Effector CD4-positive, alpha-beta T cell (primary cell): ENCODE measurements around the gene STC2.
"Not testable (repeated sequence)": the region's sequence is repeated elsewhere in the genome, so short reads cannot be mapped to it uniquely, and the experiment has no call there.

ENCODE experiments used
- DNase-seq: peaks from one replicate; pipeline ENCODE4 v3.0.0-alpha.2; 2020

STC2 gene

DNA sequence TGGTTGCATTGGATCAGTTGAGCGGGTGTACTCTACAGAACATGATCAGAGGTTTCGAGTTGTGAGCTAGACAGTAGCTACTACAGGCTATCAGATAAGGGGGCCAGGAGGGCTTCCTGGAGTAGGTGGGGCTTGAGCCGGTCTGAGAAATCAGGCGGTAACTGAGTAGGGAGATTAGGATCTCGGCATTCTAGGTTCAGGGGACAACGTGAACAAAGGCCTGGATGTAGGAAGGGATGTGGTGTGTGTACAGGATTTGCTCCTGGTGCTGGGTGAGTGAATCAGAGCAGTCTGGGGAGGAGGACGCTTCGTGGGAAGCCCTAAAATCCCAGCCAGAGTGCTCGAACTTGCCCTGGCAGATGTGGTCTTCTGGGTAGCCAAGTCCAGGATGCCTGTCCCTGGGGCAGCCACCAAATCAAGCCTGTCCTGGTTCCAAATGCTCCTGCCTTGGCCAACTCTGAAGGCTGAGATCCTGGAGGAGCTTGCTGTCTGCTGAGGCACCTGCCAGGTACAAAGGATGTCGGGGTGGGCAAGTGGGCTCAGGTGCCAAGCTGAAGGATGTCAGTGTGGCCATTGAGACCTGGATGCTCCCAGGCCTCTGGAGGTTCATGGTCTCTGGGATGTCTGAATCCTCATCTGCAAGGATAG is 33.4 kb downstream of the STC2 start:
- DNase-seq = no peak

DNA sequence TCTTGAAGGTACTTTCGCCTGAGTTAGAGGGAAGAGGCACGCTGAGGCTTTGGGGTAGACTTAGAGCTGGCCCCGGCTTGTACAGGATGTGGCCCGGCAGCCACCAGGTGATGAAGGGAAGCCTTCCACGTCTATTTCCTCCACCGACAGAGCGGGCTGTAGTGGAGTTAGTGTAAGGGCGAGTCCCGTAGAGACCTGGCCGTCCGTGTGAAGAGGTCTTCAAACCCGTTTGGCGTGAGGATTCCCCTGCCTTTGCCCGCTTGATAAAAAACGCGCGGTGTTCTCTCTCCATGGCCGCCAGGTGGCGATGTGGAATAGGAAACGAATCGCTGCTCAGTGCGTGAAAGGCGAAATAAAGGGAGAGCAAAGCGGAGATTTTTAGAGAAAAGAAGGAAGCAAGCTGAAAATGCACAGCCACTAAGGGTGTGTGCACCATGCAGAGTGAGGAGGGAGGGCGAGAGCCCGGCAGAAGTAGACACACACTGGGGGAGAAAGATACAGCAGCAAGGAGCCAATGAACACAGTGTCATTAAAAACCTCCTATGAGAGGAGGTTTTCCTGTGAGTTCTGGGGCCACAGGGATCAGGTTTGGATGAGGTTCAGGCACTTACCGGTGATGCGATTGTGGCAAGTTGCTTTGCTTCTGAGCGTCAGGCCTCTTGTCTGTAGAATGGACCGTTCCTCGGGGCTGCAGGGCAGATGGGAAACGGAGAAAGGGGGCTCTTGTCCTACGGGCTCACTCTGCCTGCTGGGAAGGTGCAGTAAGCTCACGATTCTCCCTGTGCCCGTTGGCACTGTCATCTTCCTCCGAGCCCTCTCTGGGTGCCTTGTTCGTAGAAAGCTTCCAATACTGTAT is 34.2 kb downstream of the STC2 start:
- DNase-seq = peak; percentile 43

DNA sequence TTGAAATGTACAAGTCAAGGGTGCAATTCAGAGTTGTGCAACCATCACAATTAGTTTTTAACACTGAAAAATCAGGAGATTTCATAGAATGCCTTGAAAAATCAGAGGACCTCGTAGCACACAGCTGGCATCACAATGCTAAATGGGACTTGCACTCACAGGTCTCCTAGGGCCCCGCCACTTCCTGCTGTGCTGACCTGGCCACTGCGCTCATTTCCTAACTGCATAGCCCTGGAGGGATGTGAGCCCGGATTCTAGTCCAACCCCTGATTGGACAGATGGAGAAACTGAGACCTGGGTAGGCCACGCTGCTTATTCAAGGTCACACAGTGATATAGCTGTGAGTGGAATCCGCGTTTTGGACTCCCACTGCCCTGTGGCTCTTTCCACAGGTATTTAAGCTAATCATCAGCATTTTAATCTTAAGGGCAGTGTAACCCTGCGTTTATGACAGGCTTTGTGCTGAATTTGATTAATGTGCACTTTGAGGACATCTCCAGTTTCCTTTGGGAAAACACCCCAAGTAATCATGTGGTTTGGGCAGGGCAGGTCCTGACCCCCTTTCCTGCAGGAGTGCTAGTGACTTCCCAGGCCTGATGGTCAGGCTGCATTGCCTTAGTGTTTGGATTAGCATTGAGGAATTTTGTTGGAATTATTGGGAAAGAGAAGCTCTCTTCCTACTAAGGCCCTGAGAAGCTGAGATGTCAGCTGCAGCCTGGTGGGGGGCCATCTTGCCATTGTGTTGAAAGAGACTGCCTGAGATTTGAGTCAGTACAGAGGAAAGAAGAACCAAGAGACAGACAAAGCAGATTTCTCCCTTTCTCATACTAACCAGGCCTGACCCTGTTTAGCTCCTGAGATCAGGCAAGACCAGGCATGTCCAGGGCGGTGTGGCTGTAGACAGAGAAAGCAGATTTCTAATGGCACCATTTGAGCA is 36.2 kb downstream of the STC2 start:
- no peak for DNase-seq

DNA sequence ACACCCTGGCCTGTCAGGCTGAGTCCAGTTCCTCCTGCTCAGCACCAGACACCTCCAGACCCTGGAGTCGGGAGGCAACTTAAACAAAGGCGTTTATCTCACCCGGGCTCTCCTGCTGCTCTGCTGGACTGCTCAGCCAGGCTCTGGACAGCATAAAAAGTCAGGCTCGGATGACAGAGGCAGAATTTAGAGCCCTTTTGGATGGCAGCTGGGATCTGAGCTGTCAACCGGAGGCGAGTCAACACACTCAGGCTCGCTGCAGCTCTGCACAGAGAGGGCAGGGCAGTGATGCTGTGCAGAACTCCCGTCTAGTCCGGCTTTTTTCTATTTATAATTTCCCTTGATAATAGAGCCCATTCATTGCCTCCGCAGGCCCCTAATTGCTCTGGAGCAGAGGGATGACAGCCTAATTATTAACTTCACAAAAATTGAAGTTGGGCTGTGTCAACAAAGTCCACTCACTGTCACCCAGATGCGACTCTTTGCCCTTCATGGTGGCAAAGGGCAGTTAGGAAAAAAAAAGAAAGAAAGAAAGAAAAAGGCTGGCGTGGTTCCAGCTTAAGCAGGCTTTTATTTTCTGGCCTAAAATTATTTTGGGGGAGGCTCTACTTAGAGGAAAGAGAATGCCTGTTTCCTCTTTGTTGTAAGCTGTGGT is 37.6 kb downstream of the STC2 start:
- no peak for DNase-seq

DNA sequence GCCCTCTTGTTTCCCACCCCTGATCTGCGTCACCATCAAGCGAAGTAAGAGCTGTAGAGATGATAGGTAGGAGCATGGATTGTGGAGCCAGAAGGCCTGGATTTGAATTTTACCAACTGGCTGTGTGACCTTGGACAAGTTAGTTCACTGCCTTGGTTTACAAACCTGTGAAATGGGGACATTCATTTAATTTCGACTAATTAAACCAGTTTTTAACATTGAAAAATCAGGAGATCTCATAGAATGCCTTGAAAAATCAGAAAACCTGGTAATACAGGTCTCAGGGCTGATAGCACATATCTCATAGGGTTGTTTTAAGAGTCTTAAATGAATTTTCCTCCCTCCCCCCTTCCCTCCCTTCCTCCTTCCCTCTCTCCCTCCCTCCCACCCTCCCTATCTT is 38.8 kb downstream of the STC2 start:
- DNase-seq = no peak

DNA sequence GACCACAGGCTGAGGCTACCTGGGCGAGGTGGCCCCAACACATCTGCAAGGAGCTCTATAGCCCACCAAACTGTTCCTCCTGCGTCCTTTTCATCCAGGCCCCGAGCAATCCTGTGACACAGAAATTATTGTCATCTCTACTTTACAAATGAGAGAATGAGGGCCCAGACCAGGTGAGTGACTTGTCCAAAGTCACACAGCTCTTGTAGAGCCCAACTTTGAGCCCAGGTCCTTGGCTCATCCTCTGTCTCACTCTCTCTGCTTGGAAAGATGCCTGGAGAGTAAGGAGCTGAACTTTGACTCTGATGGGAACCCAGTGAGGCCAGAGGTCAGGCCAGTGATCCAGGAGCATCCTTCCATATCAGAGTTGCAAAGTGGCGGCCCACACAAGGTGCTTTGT is 39.6 kb downstream of the STC2 start:
- no peak for DNase-seq

DNA sequence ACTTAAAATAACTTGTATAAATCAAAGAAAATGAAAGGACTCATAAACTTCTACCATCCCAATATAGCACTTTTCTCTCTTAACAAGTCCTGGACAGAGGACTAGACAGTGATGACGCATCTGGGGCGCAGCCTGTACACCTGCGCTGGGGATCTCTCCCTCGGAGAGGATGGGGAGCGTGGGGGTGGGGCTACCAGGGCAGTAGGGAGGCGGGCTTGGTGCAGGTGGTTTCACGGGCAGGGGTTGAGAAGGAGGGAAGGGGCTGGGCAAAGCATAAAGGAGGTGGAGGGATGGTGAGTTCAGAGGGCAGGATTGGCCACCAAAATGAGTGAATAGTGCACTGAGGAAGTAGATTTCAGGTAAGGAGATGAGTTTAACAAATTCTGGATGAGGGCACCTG is 41.1 kb downstream of the STC2 start:
- DNase-seq = no peak

DNA sequence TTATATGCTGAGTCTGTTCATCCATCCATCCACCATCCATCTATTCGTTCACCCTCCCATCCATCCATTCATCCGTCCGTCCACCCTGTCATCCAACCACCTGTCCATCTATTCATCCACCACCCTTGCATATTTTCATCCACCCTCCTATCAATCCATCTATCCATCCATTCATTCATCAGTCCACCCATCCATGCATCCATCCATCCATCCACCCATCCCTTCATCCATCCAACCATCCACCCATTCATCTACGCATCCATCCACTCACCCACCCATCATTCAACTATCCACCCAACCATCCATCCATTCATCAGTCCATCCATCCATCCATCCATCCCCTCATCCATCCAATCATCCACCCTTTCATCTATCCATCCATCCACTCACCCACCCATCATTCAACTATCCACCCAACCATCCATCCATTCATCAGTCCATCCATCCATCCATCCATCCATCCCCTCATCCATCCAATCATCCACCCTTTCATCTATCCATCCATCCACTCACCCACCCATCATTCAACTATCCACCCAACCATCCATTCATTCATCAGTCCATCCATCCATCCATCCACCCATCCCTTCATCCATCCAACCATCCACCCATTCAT is 43.8 kb downstream of the STC2 start:
- DNase-seq = not testable (repeated sequence)

DNA sequence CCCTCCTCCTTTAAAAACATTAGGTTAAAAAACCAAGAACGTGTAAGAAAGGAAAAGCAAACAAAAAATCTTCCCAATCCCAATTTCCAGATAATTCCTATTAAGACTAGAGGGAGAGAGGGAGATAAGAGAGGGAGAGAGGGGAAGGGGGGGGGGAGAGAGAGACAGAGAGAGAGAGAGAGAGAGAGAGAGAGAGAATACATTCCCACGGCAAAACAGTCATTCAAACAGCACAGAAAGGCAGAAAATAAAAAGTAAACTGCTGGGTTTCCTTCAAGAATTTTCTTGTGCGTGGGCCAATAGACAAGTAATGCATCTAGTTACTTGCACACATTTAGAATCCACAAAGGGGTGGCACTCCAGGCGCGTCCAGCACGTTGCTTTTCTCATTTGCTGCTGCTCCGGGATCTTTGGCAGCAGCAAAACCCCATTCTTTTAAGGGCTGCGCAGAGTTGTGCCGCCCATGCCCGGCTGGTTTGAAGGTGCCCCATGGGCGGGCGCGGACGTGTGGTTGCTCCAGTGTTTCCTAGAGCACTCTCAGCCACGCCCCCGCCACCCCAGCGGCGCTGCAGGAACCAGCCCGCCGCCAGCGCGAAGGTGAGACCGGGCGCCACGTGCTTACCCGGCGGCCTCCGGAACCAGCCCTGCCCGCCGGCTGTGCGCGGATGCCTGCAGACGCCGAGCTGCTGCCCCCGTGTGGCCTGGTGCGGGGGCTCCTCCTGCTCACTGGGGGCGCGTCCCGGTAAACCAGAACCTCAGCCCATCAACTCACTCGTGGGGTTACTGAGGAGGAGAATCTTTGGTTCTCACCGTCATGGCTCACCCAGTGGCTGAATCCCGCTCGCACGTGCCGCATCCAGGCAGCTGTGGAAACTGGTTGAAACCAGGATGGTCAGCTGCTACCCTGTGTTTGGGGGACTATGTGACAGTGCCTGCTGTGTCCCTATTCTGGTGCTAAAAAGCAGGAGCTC is 44.6 kb downstream of the STC2 start:
- peak; percentile 19 for DNase-seq

DNA sequence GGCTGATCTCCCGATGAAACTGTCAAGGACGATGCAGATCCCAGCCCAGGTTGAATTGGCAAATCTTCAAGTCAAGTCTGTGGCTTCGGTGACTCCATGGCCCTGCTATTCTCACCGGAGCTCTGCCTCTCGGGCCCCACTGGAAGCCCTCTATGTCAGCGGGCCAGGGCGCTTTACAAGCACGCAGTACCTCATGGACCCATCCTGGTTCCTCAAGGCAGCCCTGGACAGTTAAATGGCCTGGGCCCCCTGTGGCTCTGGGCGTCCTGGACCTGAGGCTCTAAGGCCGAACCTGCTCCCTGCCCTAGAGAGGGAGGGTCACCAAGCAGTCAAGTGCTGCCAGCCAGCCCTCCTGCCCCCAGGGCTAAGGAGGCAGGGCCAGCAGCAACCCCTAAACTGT is 45.3 kb downstream of the STC2 start:
- no peak for DNase-seq

DNA sequence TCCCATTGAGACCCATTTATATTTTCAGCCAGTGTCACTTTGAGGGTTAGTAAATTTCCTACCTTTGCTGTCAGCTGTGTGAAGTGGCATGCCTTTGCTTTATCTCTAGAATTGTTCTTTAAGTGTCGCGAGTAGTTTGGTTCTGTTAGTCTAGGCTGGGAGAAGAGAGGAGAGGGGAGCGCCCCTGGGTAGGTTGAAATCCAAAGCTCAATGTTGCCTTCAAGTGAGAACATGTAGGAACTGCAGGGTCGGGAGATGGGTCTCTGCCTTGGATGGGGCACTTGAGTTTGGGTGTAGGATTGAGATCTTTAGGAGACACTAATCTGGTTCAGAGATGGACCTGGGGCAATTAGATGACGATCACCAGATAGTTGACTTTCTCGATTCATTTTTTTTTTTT is 46.3 kb downstream of the STC2 start:
- no peak for DNase-seq

DNA sequence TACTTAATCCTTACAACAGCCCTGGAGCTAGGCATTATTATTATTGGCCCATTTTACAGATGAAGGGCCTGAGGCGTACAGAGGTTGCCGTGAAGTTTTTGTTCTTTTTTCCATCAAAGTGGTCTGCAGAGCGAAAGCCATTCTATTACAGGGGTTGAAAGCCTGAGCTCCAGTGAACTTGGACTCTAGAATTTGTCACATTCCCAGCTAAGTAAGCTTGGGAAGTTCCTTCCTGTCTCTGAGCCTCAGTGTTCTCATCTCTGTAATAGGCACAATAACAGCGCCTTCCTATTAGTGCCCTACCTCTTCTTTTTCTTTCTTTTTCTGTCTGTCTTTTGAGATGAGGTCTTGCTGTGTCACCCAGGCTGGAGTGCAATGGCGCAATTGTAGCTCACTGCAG is 49.0 kb downstream of the STC2 start:
- no peak for DNase-seq

DNA sequence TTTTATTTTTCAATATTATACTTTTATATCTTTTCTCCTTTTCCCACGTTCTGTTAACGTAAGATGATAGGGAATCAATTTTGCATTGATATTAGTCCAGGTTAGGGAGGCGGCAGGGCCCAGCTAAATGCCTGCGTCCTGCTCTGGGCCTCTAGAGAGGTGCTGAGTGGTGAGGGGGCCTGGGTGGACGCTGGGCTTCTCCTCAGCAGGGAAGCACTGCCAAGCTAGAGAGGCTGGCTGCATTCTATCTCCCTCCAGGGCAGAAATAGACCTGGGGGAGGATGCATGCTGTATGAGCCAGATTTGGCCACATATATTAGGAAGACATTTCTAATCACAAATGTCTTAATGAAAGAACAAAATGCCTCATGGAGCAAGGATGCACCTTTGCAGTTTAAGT is 49.6 kb downstream of the STC2 start:
- no peak for DNase-seq

DNA sequence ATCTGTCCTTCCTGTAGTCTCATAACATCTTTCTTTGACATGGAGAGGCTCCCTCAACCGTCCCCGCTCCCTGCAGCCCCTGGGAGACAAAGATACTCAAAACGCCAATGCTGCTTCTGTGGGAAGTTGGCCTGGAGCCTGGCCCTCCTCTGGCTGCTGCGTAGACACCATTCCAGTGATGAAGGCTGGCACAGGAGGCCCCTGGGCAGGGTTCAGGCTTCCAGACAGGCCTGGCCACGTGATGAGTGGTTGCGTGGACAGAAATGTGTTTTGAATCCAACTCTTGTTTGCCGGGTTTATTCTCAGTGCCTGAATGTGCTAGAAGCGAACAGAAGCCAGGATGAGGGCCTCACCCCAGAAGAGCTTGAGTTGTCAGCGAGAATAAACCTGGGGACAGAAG is 50.0 kb downstream of the STC2 start:
- no peak for DNase-seq

DNA sequence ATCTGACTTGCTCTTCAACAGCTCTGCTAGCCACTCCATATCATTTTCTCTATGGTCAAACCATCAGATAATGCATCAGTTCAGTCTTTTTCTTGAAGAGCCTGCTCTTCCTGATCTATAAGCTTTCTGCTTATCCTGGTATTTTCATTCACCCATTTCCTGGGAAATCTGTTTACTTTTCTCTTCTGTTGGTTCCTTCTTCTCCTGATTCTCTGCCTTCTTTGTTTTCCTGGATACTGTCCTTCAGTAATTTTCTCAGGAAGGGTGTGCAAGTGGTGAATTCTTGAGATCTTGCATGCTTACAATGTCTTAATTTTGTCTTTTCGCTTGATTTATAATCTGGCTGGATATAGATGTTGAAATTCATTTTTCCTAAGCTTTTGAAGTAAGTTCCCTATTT is 53.4 kb downstream of the STC2 start:
- no peak for DNase-seq

DNA sequence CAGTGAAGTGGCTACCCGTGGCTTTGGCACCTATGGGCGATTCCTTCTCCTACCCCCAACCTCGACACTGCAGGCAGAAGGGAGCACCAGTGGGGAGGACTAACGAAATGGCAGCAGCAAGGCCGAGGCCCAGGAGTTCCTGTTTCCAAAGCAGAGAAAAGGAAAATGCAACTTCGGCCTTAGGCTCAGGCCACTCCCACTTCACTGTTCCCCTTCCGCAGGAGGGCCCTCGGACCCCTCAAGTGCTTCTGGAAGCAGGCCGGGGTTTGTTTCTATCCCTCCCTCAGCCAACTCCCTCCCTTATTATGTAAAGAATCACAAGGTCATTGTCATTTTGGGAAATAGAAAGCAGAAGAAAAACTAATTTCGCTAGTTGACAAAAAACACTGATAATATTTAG is 56.8 kb downstream of the STC2 start:
- DNase-seq = no peak

DNA sequence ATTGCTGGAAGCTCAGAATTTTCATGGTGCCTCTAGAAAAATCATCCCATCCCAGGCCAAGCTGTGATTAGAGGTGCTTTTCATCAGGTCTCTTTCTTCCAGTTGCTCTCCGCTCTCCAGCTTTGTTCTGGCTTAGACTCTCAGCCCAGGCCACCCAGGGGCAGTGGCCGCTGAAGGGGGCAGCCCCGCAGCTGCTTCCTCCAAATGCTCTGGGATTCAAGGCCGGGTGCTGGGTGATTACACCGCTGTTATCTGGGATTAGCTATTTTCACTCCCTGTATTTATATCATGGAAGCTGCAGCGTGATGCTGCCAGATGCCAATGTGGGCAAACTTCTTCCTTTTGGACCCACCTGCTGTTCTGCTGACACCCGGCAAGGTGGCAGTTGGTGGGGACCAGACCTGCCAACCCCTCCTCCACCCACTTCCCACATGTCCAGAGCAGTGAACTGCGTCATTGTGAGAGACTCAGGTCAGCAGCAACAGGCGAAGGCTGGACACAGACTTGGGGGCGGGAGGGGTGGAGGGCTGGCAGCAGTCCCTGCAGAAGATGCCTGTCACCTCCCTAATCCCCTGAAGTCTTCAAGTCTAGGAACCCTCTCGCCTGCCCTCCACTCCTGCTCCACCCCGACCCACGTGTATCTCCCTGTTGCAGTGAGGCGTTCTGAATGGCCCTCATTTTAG is 59.3 kb downstream of the STC2 start:
- DNase-seq = no peak

DNA sequence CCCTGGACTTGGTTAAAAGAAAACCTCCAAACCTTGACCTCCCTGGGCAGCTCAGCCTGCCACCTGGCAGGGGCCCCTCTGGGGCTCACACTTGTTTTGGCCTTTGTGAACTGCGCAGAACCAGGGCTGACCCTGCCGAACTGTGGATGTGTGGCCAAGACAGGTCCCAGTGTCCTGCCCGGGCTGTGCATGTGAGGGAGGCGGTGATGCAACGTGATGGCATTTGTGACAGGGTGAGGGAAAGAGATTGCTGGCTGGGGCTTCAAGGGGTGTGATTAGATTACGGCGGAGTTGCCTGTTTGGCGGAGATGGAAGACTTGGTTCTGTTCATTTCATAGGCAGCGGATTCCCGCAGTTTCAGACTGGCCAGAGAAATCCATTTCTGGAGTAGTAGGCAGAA is 62.8 kb downstream of the STC2 start:
- no peak for DNase-seq
